Loucy (cell line): ENCODE data around the gene CNTN5.

Experiments
- CTCF ChIP-seq: fragments of 200-600 bp; sonication (generic); conservative IDR thresholded peaks from 2 replicates; pipeline ENCODE4 v1.5.1; 2014; ENCODE audit warnings: mild to moderate bottlenecking, antibody characterized with exemption, low read length
- EZH2phosphoT487 ChIP-seq: fragments of 200-600 bp; IDR thresholded peaks from 2 replicates; pipeline ENCODE4 v1.6.1; 2018; ENCODE audit warnings: antibody characterized with exemption, mild to moderate bottlenecking, moderate library complexity, borderline replicate concordance

DNA sequence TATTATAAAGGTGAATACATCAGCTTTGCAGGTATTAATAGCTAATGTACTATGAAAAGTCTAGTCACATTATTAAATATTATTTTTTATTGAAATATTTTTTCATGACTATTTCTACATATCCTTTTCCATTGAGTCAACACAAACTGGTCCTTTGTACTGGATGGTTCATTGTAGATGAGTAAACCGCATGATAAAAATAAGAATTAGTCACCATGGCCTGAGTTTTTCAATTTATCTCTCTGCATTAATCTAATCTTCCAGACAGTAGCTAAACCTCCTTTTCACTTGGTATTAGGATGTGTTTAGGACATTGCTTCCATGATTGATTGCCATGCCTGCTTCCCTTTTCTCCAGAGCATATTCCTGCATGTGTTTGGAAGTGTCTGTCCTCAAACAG is 1227.0 kb downstream of the CNTN5 start:
- no peak for TF ChIP-seq CTCF
- TF ChIP-seq EZH2phosphoT487 = no peak
